ENCODE measurements around the gene POLR2J3.
"Not testable (repeated sequence)": the region's sequence is repeated elsewhere in the genome, so short reads cannot be mapped to it uniquely, and the experiment has no call there.

GRCh38 chr7:102520797-102521196, 51.6 kb downstream of the POLR2J3 start:
- not testable (repeated sequence) for TF ChIP-seq CTCF (conservative IDR thresholded peaks at IDR 0.05; ENCODE audit: low read length); EZH2phosphoT487 (IDR thresholded peaks at IDR 0.05; ENCODE audit: borderline replicate concordance, low read depth, low read length)
